GM12874 (cell line): ENCODE results near the gene NTRK3.

Experiments used
- TF ChIP-seq, protein P1 (sequence below): IDR thresholded peaks from 2 replicates; pipeline ENCODE4 v1.5.1; 2011; ENCODE audit warnings: low read depth, mild to moderate bottlenecking, control low read depth, low read length, moderate library complexity; ENCODE audit not compliant: insufficient read depth

The NTRK3 gene

DNA sequence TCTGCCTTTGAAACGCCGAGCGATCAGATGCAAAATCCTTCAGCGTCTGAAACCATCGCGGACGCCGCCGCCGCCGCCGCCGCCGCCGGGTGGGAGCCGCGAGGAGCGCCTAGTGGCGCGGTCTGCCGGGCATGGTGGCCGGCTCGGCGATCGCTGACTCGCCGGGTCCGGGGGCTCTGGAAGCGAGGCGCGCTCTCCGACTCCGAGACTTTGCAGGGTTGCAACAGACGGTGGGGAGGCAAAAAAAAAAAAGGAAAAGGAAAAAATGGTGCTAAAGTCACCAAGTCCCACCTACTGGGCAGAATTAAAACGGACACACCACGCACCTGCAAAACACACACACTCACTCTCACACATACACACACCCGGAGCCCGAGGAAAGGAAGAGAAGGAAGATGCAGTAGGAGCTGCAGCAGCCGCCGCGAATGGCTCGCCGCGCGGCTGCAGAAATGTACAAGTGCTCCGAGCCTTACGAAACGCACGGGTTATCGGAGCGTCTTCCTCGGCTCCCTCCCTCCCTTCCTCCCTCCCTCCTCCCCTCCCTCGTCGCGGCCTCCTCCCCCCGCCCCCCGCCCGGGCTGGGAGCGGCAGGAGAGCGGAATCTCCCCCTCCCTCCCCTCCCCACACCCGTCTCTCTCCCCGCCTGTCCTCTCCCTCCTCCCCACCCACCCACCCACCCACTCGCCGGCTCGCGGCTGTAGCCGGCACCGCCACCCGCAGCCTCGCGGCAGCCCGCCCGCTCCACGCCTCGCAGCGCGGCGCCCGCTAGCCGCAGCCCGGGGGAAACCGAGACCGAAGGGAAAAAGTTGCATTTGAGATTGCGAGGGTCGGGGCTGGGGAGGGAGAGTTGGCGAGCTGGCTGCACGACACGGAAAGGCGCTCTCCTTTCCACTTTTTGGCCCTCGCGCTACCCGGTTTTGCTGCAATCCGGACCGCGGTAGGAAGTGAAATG lies at the start of gene NTRK3:
Gene NTRK3 (minus strand): TSS at position 461 of the 952 bp plus-strand sequence. CDS start 586 bp downstream, outside the sequence.
- TF ChIP-seq, protein P1, sequence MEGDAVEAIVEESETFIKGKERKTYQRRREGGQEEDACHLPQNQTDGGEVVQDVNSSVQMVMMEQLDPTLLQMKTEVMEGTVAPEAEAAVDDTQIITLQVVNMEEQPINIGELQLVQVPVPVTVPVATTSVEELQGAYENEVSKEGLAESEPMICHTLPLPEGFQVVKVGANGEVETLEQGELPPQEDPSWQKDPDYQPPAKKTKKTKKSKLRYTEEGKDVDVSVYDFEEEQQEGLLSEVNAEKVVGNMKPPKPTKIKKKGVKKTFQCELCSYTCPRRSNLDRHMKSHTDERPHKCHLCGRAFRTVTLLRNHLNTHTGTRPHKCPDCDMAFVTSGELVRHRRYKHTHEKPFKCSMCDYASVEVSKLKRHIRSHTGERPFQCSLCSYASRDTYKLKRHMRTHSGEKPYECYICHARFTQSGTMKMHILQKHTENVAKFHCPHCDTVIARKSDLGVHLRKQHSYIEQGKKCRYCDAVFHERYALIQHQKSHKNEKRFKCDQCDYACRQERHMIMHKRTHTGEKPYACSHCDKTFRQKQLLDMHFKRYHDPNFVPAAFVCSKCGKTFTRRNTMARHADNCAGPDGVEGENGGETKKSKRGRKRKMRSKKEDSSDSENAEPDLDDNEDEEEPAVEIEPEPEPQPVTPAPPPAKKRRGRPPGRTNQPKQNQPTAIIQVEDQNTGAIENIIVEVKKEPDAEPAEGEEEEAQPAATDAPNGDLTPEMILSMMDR: no peak

DNA sequence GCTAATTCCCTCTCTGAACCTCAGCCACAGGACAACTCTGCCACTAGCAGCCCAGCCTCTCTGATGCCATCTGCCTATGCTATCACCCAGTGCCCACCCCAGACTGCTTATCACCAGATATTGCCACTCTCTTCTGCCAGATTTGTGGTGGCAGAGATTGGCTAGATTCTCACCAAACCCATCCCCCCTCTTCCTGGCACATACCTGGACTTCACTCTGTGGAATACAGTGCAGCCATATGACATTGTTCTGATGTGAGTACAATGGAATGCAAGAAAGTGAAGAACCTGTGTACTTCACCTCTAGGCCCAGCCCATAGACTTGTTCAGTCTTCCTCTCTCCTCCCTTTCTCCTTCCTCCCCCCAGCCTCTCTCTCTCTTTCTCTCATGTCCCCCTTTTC lies 46.9 kb upstream of the NTRK3 start:
- TF ChIP-seq, protein P1: no peak

DNA sequence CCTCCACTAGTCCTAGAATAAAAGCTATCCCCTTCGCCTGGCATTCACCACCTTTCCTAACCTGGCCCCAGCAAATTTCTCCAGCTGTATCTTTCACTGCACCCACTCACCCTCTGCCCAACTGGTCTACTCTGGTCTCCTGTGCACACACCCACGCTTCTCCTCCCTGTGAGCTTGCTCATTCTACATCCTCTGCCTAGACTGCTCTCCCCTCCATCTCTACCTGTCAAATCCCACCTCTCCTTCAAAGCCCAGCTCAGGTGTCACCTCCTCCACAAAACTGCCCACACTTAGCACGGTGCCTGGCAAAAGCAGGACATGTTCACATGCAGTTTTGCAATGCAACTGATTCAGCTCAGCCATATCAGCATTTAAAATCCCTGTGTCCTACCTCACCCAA lies 45.8 kb upstream of the NTRK3 start:
- TF ChIP-seq, protein P1: no peak

DNA sequence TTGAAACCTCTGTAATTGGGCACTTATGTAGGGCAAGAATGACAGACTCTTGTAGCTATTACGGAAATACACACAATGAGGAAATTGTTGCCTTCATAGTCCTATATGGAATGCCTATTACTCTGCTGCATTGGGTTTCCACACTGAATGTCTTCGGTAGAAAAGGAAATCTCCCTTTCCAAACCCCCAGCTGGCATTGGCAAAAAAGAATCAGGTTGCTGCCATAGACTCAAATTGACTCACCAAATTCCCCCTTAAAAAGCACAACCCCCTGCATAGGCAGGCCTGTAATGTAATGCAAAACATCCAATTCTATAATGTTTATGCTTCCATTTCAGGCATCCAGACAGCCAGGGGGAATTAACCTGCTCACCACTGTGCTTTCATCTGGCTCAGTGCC lies 44.8 kb upstream of the NTRK3 start:
- TF ChIP-seq, protein P1: no peak

DNA sequence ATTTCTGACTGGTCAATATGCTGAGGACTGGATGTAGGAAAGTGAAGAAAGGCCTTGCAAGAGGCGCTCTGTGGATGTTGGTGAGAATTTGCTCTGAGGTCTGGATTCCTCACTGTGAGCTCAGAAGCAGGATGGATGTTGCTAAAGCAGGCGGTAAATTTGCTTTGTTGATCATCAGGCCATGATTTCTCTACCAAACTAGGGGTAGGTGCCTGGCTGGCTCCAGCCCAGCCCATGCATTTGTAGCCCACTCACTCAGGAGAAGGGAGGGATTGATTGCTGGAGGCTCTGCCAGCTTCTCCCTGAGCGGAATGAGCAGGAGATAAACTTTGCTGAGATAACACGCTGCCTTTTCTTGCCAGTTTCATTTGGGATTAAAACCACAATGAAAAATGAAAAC lies 44.3 kb upstream of the NTRK3 start:
- TF ChIP-seq, protein P1: no peak

DNA sequence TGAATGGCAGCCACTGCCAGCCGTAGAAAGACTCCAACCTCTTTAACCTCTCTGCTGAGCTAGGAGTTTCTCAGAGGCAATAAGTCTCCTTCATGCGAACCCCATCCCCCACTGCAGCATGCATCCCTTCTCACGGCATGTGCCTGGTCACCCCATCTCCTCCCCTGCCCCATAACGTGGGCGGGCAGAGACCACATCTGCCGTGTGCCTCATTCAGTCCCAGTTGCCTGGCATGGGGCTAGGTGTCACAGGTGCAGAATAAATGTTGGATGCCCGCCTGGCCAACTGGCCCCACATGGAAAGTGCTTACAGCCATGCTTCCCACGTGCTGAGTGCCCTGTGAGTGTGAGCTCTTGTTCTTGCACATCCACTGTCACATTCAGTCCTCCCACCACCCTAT lies 43.5 kb upstream of the NTRK3 start:
- TF ChIP-seq, protein P1: no peak

DNA sequence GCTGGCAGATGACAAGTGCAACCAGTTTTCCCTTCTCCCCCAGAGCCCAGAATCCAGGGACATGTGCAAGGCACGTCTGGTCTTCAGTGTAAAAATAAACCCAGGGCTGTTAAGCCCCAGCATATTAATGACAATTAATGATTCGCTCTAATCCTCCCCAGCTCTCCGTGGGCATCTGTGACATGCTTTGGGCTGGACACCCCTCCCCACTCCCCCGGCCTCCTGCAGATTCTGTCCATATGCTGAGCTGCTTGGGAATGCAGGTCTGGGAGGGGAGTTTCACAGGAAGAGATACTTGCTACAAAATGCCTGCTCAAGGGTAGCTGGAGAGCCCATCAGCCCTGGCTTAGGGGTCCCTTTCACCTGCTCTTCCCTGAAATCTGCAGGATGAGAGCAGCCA lies 43.0 kb upstream of the NTRK3 start:
- TF ChIP-seq, protein P1: no peak
